Measurements from ENCODE around the gene MAN2A2. TPM values are rescaled to one million over a fixed set of nuclear protein-coding genes. Genes with fewer than 3 reads are reported as not detected.

Gene MAN2A2
- 100 to 1,000 TPM; 172 to 244 TPM for total RNA-seq

GRCh38 chr15:90902840-90903732, at the start of gene MAN2A2:
Gene MAN2A2, plus strand, starts transcription at chr15:90903302. Its CDS starts 906 bp downstream, at chr15:90904208.
- H3K36me3 Mint-ChIP-seq: peaks cover 18% of the 10 kb centered on the region

DNA sequence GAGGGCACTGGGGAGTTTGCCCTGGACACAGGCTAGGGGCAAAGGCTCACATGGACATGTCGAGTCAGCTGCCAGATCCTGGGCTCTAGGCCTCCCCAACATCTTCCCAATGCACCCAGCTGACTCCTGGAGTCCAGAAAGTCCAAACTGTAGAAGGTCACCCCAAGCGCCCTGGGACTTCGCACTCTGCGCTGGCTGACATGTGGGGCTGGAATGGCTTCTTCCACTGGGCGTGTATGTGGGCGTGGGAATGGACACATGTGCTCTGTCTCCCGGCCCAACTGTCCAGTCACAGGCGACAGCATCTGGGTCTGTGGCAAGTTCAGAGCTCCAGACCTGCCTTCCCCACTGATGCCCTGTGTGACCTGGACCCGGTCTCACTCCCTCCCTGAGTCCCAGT, 48.0 kb upstream of the MAN2A2 start:
- peaks cover 7% of the 10 kb centered on the region for H3K9me3 Mint-ChIP-seq
- peaks cover 10% of the 10 kb centered on the region for H3K36me3 Mint-ChIP-seq
- DNase-seq (ENCODE audit: low spot score) (no peak), ATAC-seq (no peak)
- peak overlapping the region; percentile 92 to 98 for H3K27ac Mint-ChIP-seq
- H3K4me1 Mint-ChIP-seq (ENCODE audit: low read depth in 2 of 2): peaks cover 71 to 77% of the 10 kb centered on the region in 2 donors
- H3K4me3 Mint-ChIP-seq: peak overlapping the region; percentile 39
- H3K27me3 Mint-ChIP-seq: no peaks in the 10 kb centered on the region

More at GRCh38 chr15:90902840-90903732, at the start of gene MAN2A2:
- Mint-ChIP-seq H3K27ac (peak within 1 kb of the TSS; percentile 92 to 93), H3K27me3 (no peaks in the 10 kb centered on the region), H3K4me3 (peak within 1 kb of the TSS; percentile 92), H3K9me3 (no peaks in the 10 kb centered on the region), H3K4me1 (ENCODE audit: low read depth in 2 of 2) (peaks cover 27 to 36% of the 10 kb centered on the region in 2 donors)
- DNase-seq (ENCODE audit: low spot score) (peak; percentile 86), ATAC-seq (peak; percentile 81 to 83)

- Mint-ChIP-seq H3K36me3 (peaks cover 10% of the 10 kb centered on the region), H3K27ac (peak overlapping the region; percentile 92 to 98), H3K4me1 (ENCODE audit: low read depth in 2 of 2) (peaks cover 63 to 71% of the 10 kb centered on the region in 2 donors), H3K4me3 (peak overlapping the region; percentile 78), H3K27me3 (no peaks in the 10 kb centered on the region), H3K9me3 (peaks cover 4% of the 10 kb centered on the region)
- ATAC-seq: no peak
- DNase-seq (ENCODE audit: low spot score): no peak
These were observed 45.8 kb upstream of the MAN2A2 start for GRCh38 chr15:90857337-90857736.

DNA sequence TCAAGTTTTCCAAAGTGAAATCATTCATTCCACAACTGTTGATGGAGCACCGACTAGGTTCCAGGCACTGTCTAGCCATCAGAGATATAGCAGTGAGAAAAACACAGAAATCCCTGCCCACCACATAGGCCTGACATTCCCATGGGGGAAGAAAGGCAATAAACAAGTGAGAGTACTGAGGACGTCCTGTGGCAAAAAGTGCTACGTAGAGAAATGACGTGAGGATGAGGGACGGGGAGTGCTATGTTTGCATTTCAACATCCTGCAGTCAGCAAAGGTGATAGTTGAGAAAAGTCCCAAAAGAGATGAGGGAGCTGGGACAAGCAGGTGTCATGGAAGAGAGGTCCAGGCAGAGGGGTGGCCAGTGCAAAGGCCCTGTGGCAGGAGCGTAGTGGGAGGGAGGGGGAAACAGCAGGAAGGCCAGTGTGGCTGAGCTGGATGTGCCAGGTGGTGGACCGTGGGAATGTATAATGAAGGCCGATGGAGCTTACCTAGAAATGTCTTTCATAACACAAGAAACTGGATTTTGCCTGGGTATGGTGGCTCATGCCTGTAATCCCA, 45.1 kb upstream of the MAN2A2 start:
- Mint-ChIP-seq H3K36me3 (peaks cover 8% of the 10 kb centered on the region), H3K4me1 (ENCODE audit: low read depth in 2 of 2) (peaks cover 58 to 68% of the 10 kb centered on the region in 2 donors), H3K27ac (peak overlapping the region; percentile 92 to 98), H3K27me3 (no peaks in the 10 kb centered on the region), H3K9me3 (peaks cover 4% of the 10 kb centered on the region), H3K4me3 (peak overlapping the region; percentile 78)
- ATAC-seq (peak in 1 of 2 donors; percentile 21), DNase-seq (ENCODE audit: low spot score) (no peak)

- Mint-ChIP-seq H3K36me3 (peaks cover 2% of the 10 kb centered on the region), H3K27ac (peak overlapping the region; percentile 92 to 93), H3K9me3 (peaks cover 4% of the 10 kb centered on the region), H3K4me1 (ENCODE audit: low read depth in 2 of 2) (peaks cover 62 to 68% of the 10 kb centered on the region in 2 donors), H3K27me3 (no peaks in the 10 kb centered on the region), H3K4me3 (peak overlapping the region; percentile 76)
- no peak for DNase-seq (ENCODE audit: low spot score)
- ATAC-seq: peak in 1 of 2 donors; percentile 20
These were observed 43.6 kb upstream of the MAN2A2 start for GRCh38 chr15:90859234-90860131.

- H3K27me3 Mint-ChIP-seq: no peaks in the 10 kb centered on the region
- peaks cover 4% of the 10 kb centered on the region for H3K9me3 Mint-ChIP-seq
- DNase-seq (ENCODE audit: low spot score) (no peak), ATAC-seq (no peak)
- peaks cover 52 to 58% of the 10 kb centered on the region in 2 donors for H3K4me1 Mint-ChIP-seq (ENCODE audit: low read depth in 2 of 2)
- no peaks in the 10 kb centered on the region for H3K36me3 Mint-ChIP-seq
- H3K4me3 Mint-ChIP-seq: peak overlapping the region; percentile 25
- H3K27ac Mint-ChIP-seq: peak overlapping the region; percentile 92 to 93
These were observed 42.7 kb upstream of the MAN2A2 start for GRCh38 chr15:90860450-90860849.

DNA sequence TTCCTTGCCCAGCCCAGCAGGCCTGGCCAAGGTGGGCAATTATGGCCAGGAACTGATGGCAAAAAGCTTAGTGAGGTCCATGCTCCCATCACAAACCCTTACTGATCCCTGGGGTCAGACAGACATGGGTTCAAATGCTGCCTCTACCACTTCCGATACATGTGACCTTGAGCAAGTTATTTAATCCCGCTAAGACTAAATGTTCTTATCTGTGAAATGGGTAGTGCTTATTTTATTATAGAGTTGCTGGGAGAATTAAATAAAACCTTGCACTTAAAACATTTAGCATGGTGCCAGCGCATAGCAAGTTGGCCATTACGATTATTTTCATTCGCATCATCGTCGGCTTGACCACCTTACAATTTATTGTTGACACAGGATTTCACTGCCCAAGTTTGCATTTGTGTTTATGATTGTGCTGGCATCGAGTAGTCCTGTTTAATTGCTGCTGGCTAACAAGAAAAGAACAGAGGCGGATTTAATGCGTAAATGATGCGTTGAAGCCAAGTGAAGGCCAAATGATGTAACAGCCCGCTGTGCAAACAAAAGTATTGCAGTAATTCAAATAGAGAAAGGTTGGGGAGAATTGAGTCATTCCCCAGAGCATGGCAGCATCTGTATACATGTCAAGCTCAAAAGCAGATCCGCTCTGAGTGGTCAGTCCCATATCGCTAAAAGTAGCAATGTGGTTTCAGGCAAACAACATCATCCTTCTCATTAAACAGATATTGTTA, 42.0 kb upstream of the MAN2A2 start:
- H3K4me1 Mint-ChIP-seq (ENCODE audit: low read depth in 2 of 2): peaks cover 56 to 58% of the 10 kb centered on the region in 2 donors
- peak overlapping the region; percentile 92 to 93 for H3K27ac Mint-ChIP-seq
- H3K27me3 Mint-ChIP-seq: no peaks in the 10 kb centered on the region
- DNase-seq (ENCODE audit: low spot score): no peak
- ATAC-seq: peak in 1 of 2 donors; percentile 45
- peaks cover 4% of the 10 kb centered on the region for H3K9me3 Mint-ChIP-seq
- H3K36me3 Mint-ChIP-seq: no peaks in the 10 kb centered on the region
- peak overlapping the region; percentile 36 for H3K4me3 Mint-ChIP-seq

- Mint-ChIP-seq H3K9me3 (peaks cover 4% of the 10 kb centered on the region), H3K27me3 (no peaks in the 10 kb centered on the region), H3K36me3 (no peaks in the 10 kb centered on the region), H3K4me1 (ENCODE audit: low read depth in 2 of 2) (peaks cover 50 to 56% of the 10 kb centered on the region in 2 donors), H3K4me3 (peak overlapping the region; percentile 23), H3K27ac (peak overlapping the region; percentile 92 to 93)
- ATAC-seq (no peak), DNase-seq (ENCODE audit: low spot score) (no peak)
These were observed 40.6 kb upstream of the MAN2A2 start for GRCh38 chr15:90862487-90862886.

DNA sequence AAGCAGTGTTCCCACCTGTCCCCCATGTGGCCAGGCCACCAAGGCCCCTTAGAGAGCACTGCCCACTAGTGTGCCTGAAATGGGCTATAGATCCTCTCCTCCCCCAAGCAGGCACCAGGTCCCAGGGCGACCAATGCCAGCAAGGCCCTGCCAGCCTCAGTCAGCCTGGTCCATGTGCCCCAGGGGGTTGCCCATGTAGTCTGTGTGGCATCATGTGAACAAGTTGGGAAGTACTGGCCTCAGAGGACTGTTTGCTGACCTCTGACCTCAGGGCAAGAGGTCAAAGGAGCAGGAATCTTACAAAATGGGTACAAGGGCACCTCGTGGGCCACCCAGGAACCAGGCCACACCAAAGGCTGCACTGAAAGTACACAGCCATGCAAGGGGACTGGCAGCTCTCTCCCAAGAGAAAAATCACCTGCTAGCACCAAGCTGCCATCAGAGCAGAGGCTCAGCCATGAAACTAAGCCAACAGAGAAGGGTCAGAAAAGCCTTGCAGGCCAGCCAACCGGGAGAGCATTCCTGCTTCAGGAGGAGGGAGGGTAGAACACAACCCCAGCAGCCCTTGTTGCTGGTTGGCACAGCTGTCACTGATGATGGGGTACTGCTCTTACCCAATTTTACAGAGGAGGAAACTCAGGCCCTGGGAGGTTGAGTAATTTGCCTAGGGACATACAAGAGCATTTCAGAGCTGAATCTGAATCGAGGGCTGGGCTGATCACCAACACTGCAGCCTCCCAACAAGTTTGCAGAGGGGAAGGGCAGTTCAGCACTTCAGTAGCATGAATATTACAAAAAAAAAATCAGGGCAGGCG, 39.9 kb upstream of the MAN2A2 start:
- H3K27me3 Mint-ChIP-seq: no peaks in the 10 kb centered on the region
- peak overlapping the region; percentile 92 to 93 for H3K27ac Mint-ChIP-seq
- no peak for DNase-seq (ENCODE audit: low spot score)
- peaks cover 50 to 54% of the 10 kb centered on the region in 2 donors for H3K4me1 Mint-ChIP-seq (ENCODE audit: low read depth in 2 of 2)
- no peaks in the 10 kb centered on the region for H3K9me3 Mint-ChIP-seq
- peak overlapping the region; percentile 49 for H3K4me3 Mint-ChIP-seq
- H3K36me3 Mint-ChIP-seq: no peaks in the 10 kb centered on the region
- peak; percentile 59 to 67 for ATAC-seq

DNA sequence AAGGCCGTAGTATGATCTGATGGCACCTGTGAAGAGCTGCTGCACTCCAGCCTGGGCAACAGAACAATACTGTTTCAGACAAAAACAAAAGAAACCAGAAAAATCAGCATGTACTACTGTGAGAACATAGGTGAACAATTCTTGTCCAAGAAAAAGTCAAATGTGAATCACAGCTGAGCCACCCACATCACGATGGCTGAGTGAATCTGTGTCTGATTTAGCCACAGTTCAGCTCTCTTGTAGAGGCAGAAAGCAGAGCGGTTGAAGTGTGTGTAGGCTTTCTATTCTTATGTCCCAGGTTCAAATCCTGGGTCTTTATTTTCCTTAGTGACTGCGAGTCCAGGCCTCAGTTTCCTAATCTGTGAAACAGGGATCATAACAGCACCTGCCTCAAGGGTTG, 39.1 kb upstream of the MAN2A2 start:
- no peak for ATAC-seq
- Mint-ChIP-seq H3K27ac (peak overlapping the region; percentile 92 to 93), H3K4me3 (no peak overlapping the region), H3K27me3 (no peaks in the 10 kb centered on the region), H3K9me3 (no peaks in the 10 kb centered on the region), H3K36me3 (no peaks in the 10 kb centered on the region), H3K4me1 (ENCODE audit: low read depth in 2 of 2) (peaks cover 57 to 62% of the 10 kb centered on the region in 2 donors)
- DNase-seq (ENCODE audit: low spot score): no peak

- no peaks in the 10 kb centered on the region for H3K27me3 Mint-ChIP-seq
- no peak for DNase-seq (ENCODE audit: low spot score)
- H3K4me1 Mint-ChIP-seq (ENCODE audit: low read depth in 2 of 2): peaks cover 57 to 62% of the 10 kb centered on the region in 2 donors
- no peak overlapping the region for H3K4me3 Mint-ChIP-seq
- H3K36me3 Mint-ChIP-seq: no peaks in the 10 kb centered on the region
- H3K9me3 Mint-ChIP-seq: no peaks in the 10 kb centered on the region
- peak overlapping the region in 1 of 2 donors; percentile 92 for H3K27ac Mint-ChIP-seq
- no peak for ATAC-seq
These were observed 38.6 kb upstream of the MAN2A2 start for GRCh38 chr15:90864507-90864906.

DNA sequence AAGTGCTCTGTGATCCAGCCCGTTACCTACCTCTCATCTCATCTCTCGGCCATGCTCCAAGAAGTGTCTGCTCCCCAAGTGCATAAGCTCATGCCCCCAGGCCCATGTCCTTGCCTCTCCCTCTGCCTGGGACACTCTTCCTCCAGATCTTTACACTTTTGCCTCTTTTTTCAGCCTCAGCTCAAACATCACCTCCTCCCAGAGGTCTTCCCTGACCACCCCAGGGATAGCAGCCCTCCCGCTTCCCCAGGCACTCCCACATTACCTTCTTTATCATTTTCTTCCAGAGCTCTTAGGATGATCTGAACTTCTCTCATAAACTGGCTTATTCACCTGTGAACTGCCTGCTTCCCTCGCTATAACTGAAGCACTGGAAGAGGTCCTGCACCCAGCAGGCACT, 37.4 kb upstream of the MAN2A2 start:
- DNase-seq (ENCODE audit: low spot score): no peak

More for the DNA sequence above, 37.4 kb upstream of the MAN2A2 start:
- peaks cover 3% of the 10 kb centered on the region for H3K36me3 Mint-ChIP-seq
- no peaks in the 10 kb centered on the region for H3K9me3 Mint-ChIP-seq
- peaks cover 61 to 66% of the 10 kb centered on the region in 2 donors for H3K4me1 Mint-ChIP-seq (ENCODE audit: low read depth in 2 of 2)
- no peak overlapping the region for H3K4me3 Mint-ChIP-seq
- H3K27me3 Mint-ChIP-seq: no peaks in the 10 kb centered on the region
- no peak for ATAC-seq
- peak overlapping the region; percentile 99 to 100 for H3K27ac Mint-ChIP-seq

Data from natural killer cell treated with Interleukin-12 subunit alpha and Interleukin-12 subunit beta and Interleukin-15 and Interleukin-18, amount 100 ng/mL, for 72 hours (primary cell).